Erythroblast (primary cell): ENCODE data around the gene CPSF7.

Experiments
- GATA1 ChIP-seq: IDR thresholded peaks from 2 replicates; pipeline ENCODE4 v1.6.1; 2011; ENCODE audit warnings: low read depth, mild to moderate bottlenecking, control low read depth, low read length, moderate library complexity
- POLR2A ChIP-seq: IDR thresholded peaks from 2 replicates; pipeline ENCODE4 v1.6.1; 2011; ENCODE audit warnings: mild to moderate bottlenecking, low read length

DNA sequence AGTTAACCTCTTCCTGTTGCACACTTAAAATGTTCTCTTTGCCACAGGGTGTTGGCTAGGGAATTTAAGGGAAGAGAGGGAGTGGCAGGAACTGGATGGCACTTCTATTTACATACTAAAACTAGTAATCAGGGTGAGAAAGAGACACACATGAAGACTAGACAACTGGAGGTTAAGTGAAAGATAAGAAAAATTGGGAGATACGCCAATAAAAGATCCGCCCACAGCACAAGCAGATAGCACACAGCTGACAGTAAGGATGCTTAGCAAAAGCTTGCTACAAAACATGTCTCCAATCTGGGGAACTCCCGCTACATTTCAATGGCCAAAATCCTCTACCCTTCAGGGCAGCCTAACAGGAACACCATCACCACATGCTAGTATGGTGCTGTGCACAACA lies 12.8 kb downstream of the CPSF7 start:
- TF ChIP-seq POLR2A: no peak
- no peak for TF ChIP-seq GATA1
